ENCODE results near the gene TCF23.

- TF ChIP-seq, protein P1, sequence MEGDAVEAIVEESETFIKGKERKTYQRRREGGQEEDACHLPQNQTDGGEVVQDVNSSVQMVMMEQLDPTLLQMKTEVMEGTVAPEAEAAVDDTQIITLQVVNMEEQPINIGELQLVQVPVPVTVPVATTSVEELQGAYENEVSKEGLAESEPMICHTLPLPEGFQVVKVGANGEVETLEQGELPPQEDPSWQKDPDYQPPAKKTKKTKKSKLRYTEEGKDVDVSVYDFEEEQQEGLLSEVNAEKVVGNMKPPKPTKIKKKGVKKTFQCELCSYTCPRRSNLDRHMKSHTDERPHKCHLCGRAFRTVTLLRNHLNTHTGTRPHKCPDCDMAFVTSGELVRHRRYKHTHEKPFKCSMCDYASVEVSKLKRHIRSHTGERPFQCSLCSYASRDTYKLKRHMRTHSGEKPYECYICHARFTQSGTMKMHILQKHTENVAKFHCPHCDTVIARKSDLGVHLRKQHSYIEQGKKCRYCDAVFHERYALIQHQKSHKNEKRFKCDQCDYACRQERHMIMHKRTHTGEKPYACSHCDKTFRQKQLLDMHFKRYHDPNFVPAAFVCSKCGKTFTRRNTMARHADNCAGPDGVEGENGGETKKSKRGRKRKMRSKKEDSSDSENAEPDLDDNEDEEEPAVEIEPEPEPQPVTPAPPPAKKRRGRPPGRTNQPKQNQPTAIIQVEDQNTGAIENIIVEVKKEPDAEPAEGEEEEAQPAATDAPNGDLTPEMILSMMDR (conservative IDR thresholded peaks at IDR 0.05): no peak
- TF ChIP-seq EZH2 (IDR thresholded peaks at IDR 0.05; ENCODE audit: low read depth): no peak
These were observed 30.1 kb upstream of the TCF23 start, which contains the start of gene CGREF1 for GRCh38 chr2:27118525-27119329.

All from PC-9 (cell line).